ENCODE results near the gene NCOA5.

DNA sequence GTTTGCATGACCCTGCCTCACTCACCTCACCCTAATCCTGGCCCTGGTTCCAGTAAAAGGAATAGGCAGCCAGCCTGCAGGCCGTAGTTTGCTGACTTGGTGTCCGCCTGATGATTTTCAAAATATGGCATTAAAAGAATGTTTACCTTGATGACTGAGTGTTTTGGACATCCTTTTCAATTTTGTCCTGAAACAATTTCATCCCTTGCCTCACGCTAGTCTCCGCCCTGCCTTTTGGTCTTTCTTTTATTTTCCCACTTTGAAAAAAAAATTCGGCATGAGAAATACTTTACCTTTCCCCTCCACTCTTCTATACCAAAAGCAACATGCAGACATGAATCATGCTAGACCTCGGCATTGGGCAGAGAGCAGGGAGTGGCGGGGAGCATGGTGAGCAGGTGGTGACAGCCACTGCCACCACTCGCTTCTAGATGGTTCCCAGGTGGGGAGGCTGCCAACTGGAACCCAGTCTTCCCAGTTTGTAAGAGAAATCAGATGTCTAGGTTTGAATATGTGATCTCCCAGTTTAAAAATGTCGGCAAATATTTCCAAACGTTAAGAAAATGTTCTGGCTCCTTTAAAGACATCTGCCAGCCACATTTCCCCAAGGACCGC lies 37.7 kb upstream of the NCOA5 start:
- TF ChIP-seq, protein P1, sequence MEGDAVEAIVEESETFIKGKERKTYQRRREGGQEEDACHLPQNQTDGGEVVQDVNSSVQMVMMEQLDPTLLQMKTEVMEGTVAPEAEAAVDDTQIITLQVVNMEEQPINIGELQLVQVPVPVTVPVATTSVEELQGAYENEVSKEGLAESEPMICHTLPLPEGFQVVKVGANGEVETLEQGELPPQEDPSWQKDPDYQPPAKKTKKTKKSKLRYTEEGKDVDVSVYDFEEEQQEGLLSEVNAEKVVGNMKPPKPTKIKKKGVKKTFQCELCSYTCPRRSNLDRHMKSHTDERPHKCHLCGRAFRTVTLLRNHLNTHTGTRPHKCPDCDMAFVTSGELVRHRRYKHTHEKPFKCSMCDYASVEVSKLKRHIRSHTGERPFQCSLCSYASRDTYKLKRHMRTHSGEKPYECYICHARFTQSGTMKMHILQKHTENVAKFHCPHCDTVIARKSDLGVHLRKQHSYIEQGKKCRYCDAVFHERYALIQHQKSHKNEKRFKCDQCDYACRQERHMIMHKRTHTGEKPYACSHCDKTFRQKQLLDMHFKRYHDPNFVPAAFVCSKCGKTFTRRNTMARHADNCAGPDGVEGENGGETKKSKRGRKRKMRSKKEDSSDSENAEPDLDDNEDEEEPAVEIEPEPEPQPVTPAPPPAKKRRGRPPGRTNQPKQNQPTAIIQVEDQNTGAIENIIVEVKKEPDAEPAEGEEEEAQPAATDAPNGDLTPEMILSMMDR (IDR thresholded peaks at IDR 0.05) = no peak
- no peak for TF ChIP-seq EZH2phosphoT487 (IDR thresholded peaks at IDR 0.05)
- no peak for TF ChIP-seq EZH2 (IDR thresholded peaks at IDR 0.05)
